Muscle layer of colon (tissue), 2 donors: ENCODE measurements around the gene CYP39A1.

ENCODE experiments used
- H3K27ac ChIP-seq: one replicate; pipeline ENCODE4 v1.7.0; 2013; ENCODE audit warnings: low read depth, mild to moderate bottlenecking, low read length, moderate library complexity
- H3K27me3 ChIP-seq, 2 donors: one replicate each; pipeline ENCODE4 v1.7.0; 2013; ENCODE audit warnings: low read length in 2 of 2, mild to moderate bottlenecking in 2 of 2; ENCODE audit not compliant: insufficient read depth in 2 of 2, control insufficient read depth in 1 of 2
- H3K36me3 ChIP-seq: one replicate; pipeline ENCODE4 v1.7.0; 2013; ENCODE audit warnings: mild to moderate bottlenecking, low read length; ENCODE audit not compliant: insufficient read depth
- H3K4me1 ChIP-seq: one replicate; pipeline ENCODE4 v1.7.0; 2013; ENCODE audit warnings: mild to moderate bottlenecking, low read length; ENCODE audit not compliant: insufficient read depth
- H3K4me3 ChIP-seq, 2 donors: one replicate each; pipeline ENCODE4 v1.7.0; 2013; ENCODE audit warnings: low read length in 2 of 2, low read depth in 1 of 2, mild to moderate bottlenecking in 1 of 2, moderate library complexity in 1 of 2
- H3K9ac ChIP-seq: one replicate; pipeline ENCODE4 v1.7.0; 2013; ENCODE audit warnings: low read length
- H3K9me3 ChIP-seq: one replicate; pipeline ENCODE4 v1.7.0; 2013; ENCODE audit warnings: mild to moderate bottlenecking, low read length
- donor health status: abdominal sarcoma.
- donor health status: Adenocarcinoma of cecum.

Gene CYP39A1

GRCh38 chr6:46509981-46510510 is 142.6 kb downstream of the CYP39A1 start:
- Histone ChIP-seq H3K4me3 (no peak overlapping the region), H3K9me3 (no peaks in the 10 kb centered on the region), H3K27me3 (no peaks in the 10 kb centered on the region), H3K4me1 (peaks cover 15% of the 10 kb centered on the region), H3K9ac (no peak overlapping the region), H3K36me3 (no peaks in the 10 kb centered on the region), H3K27ac (no peak overlapping the region)

- Histone ChIP-seq H3K9ac (no peak overlapping the region), H3K27ac (no peak overlapping the region), H3K27me3 (no peaks in the 10 kb centered on the region), H3K36me3 (no peaks in the 10 kb centered on the region), H3K9me3 (no peaks in the 10 kb centered on the region), H3K4me1 (peaks cover 15% of the 10 kb centered on the region), H3K4me3 (no peak overlapping the region)
These were observed 143.6 kb downstream of the CYP39A1 start for GRCh38 chr6:46509063-46509462.

- no peak overlapping the region for H3K27ac ChIP-seq
- H3K4me3 ChIP-seq, result no peak overlapping the region
- no peaks in the 10 kb centered on the region for H3K36me3 ChIP-seq
- H3K9ac ChIP-seq, result no peak overlapping the region
- H3K4me1 ChIP-seq, result peaks cover 15% of the 10 kb centered on the region
- H3K9me3 ChIP-seq, result no peaks in the 10 kb centered on the region
- no peaks in the 10 kb centered on the region for H3K27me3 ChIP-seq
These were observed 145.2 kb downstream of the CYP39A1 start for GRCh38 chr6:46507426-46507825.

GRCh38 chr6:46505693-46506512 is 146.7 kb downstream of the CYP39A1 start:
- H3K36me3 ChIP-seq, result no peaks in the 10 kb centered on the region
- no peak overlapping the region for H3K9ac ChIP-seq
- H3K4me3 ChIP-seq, result no peak overlapping the region
- H3K4me1 ChIP-seq, result peaks cover 15% of the 10 kb centered on the region
- H3K27ac ChIP-seq, result no peak overlapping the region
- H3K27me3 ChIP-seq, result no peaks in the 10 kb centered on the region
- H3K9me3 ChIP-seq, result no peaks in the 10 kb centered on the region

GRCh38 chr6:46504242-46504641 is 148.4 kb downstream of the CYP39A1 start:
- H3K4me1 ChIP-seq, result peaks cover 11% of the 10 kb centered on the region

GRCh38 chr6:46502486-46503119 is 150.0 kb downstream of the CYP39A1 start:
- Histone ChIP-seq H3K4me1 (peaks cover 11% of the 10 kb centered on the region), H3K9ac (no peak overlapping the region), H3K27ac (no peak overlapping the region), H3K36me3 (no peaks in the 10 kb centered on the region), H3K27me3 (no peaks in the 10 kb centered on the region), H3K4me3 (no peak overlapping the region), H3K9me3 (no peaks in the 10 kb centered on the region)

More at GRCh38 chr6:46504242-46504641, 148.4 kb downstream of the CYP39A1 start:
- Histone ChIP-seq H3K9me3 (no peaks in the 10 kb centered on the region), H3K27me3 (no peaks in the 10 kb centered on the region), H3K36me3 (no peaks in the 10 kb centered on the region), H3K9ac (no peak overlapping the region), H3K27ac (no peak overlapping the region), H3K4me3 (no peak overlapping the region)

- no peaks in the 10 kb centered on the region for H3K36me3 ChIP-seq
- H3K9ac ChIP-seq, result no peak overlapping the region
- H3K27me3 ChIP-seq, result no peaks in the 10 kb centered on the region
- no peak overlapping the region for H3K4me3 ChIP-seq
- peaks cover 8% of the 10 kb centered on the region for H3K4me1 ChIP-seq
- H3K9me3 ChIP-seq, result no peaks in the 10 kb centered on the region
- no peak overlapping the region for H3K27ac ChIP-seq
These were observed 151.2 kb downstream of the CYP39A1 start for GRCh38 chr6:46501136-46502089.

GRCh38 chr6:46500382-46500781 is 152.2 kb downstream of the CYP39A1 start:
- no peak overlapping the region for H3K9ac ChIP-seq
- H3K27ac ChIP-seq, result no peak overlapping the region
- no peaks in the 10 kb centered on the region for H3K36me3 ChIP-seq
- no peaks in the 10 kb centered on the region for H3K27me3 ChIP-seq
- no peaks in the 10 kb centered on the region for H3K9me3 ChIP-seq
- no peak overlapping the region for H3K4me3 ChIP-seq
- peaks cover under 1% of the 10 kb centered on the region for H3K4me1 ChIP-seq
